Kidney epithelial cell (primary cell): ENCODE measurements around the gene POLR1H. TPM values are rescaled to one million over a fixed set of nuclear protein-coding genes. Genes with fewer than 3 reads are reported as not detected.

Experiments used
- DNase-seq: peaks from one replicate; pipeline ENCODE4 v3.0.0-alpha.2; 2010; ENCODE audit warnings: low read depth
- H3K27me3 ChIP-seq: 2 replicates; pipeline ENCODE4 v1.6.0; 2011; ENCODE audit warnings: low read length; ENCODE audit not compliant: control insufficient read depth, insufficient read depth
- H3K36me3 ChIP-seq: 2 replicates; pipeline ENCODE4 v1.5.1; 2011; ENCODE audit warnings: low read length; ENCODE audit not compliant: control insufficient read depth, insufficient read depth
- H3K4me3 ChIP-seq: 2 replicates; pipeline ENCODE4 v1.5.1; 2011; ENCODE audit warnings: low read depth, mild to moderate bottlenecking, control low read depth, low read length
- total RNA-seq: library from RNA; depleted of rRNA; stranded (reverse); fragments of >200 nt; gene quantifications from 2 replicates; pipeline ENCODE4 v1.2.3, GENCODE V29; 2015
- TF ChIP-seq, protein P1 (sequence below): IDR thresholded peaks from 2 replicates; pipeline ENCODE4 v1.5.1; 2011; ENCODE audit warnings: mild to moderate bottlenecking, moderate library complexity, low read length, control low read depth, inconsistent platforms; ENCODE audit not compliant: insufficient read depth, poor library complexity, severe bottlenecking

Gene POLR1H
- total RNA-seq, 1 donor from 2014 or later = 33.3 TPM

DNA sequence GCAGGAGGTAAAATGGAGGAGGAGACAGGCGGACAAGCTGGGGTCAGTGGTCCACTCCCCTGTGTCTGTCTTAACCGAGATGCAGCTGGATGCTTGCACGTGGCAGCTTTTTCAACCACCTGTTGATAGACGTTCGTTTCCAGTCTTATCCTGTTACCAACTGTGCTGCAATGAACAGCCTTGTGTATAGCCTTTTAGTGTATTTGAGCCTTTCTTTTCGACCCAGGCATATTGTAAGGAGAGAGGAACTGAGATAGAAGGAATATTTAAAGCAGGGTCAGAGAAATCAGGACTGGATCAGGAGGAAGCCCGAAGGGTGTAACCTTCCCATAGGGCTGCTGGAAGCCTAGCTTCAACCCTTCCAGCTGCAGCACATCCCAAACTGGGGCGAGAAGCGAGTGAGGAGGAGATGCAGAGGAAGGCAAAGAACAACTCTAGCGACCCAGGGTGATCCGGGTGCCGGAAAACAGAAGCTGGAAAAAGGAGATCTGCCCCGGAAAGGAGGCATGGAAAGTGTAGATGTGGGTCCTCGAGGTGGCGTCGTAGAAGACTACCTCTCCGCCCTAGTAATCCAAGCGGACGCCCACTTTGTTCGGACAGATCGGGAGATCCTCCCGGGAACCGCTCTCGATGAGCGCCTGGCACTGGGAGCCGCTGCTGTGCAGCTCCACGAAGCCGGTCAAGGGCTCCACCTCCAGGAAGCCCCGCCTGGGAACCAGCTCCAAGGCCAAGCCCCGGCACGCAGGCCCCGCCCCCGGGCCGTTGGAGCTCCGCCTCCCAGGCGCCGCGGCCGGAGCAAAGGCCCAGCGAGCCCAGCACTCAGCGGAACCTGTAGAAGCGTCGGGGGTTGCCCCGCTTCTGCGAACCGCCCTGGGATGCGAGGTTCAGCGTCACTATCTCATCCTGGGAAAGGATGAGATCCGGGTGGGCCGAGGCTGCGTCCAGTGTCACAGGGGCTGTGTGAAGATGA lies 40.7 kb downstream of the POLR1H start:
- no peak for DNase-seq
- TF ChIP-seq, protein P1, sequence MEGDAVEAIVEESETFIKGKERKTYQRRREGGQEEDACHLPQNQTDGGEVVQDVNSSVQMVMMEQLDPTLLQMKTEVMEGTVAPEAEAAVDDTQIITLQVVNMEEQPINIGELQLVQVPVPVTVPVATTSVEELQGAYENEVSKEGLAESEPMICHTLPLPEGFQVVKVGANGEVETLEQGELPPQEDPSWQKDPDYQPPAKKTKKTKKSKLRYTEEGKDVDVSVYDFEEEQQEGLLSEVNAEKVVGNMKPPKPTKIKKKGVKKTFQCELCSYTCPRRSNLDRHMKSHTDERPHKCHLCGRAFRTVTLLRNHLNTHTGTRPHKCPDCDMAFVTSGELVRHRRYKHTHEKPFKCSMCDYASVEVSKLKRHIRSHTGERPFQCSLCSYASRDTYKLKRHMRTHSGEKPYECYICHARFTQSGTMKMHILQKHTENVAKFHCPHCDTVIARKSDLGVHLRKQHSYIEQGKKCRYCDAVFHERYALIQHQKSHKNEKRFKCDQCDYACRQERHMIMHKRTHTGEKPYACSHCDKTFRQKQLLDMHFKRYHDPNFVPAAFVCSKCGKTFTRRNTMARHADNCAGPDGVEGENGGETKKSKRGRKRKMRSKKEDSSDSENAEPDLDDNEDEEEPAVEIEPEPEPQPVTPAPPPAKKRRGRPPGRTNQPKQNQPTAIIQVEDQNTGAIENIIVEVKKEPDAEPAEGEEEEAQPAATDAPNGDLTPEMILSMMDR = peak; percentile 30
- Histone ChIP-seq H3K4me3 (peak overlapping the region; percentile 20), H3K36me3 (no peaks in the 10 kb centered on the region), H3K27me3 (peaks cover 59% of the 10 kb centered on the region)

DNA sequence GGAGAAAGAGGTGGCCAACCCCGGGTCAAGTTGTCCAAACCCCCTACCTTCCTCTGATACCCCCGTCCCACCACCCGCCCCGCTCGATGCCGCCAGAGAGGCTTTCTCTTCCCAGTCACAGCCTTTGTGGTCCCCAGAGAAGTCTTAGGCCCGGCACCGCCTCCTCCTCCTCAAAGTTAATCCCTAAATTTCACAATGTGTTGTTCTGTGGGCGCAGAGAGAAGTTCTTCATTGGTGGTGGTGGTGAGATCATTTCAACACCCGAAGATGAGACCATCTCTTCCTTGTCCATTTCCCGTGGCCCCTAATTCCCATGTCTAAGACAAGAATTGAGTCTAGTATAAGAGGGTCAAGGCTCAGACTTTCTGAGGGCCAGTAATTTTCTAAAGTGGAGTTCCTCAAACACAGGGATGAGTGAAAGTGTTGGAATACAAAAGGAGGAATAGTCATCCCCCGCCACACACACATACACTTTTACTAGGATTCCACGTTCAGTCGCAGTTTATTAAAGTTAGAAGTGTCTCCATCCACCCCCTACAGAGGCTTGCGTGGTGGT lies 41.4 kb downstream of the POLR1H start:
- no peak for DNase-seq
- peaks cover 54% of the 10 kb centered on the region for H3K27me3 ChIP-seq

DNA sequence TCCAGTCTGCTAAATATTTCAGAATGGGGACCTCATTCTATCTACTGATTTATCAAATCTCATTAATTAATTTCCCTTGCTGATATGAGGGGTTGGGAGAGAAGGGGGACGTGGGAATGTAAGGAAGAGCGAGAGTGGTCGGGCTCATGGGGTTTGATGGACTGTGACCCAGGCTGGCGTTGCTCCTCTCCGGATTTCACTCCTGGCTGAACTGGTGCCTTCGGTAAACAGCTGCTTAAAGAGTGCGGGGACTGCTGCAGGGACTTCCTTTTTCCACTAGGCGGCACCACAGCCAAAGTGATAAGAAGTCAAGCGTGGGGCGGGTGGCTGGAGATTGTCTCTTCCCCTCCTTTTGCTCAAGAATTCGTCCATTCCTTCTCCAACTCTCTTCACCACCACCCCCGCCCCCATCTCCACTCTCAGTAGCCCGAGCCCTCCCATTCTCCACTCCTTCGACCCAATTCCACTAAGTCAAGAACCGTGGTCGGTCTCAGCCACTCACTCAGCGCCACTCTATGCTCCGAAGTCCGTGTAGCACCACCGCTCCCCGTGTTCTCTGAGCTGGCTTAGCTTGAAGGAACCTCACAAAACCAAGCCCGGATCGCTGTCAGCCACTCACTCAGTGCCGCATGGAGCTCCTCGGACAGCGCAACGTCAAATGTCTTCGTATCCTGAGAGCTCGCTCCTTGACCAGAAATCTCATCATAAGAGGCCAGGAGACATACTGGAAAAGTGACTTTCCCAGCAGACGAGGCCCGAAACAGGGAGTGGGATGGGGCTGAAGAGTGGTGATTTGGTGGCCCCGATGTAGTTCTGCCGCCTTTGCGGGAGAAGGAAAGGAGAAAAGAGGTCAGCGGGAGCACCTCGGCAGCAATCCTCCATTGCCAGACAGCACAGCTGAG lies 42.2 kb downstream of the POLR1H start:
- Histone ChIP-seq H3K36me3 (no peaks in the 10 kb centered on the region), H3K27me3 (peaks cover 49% of the 10 kb centered on the region), H3K4me3 (peak overlapping the region; percentile 15)
- TF ChIP-seq, protein P1 = peak; percentile 90
- DNase-seq = no peak

More for the DNA sequence above, 41.4 kb downstream of the POLR1H start:
- Histone ChIP-seq H3K36me3 (no peaks in the 10 kb centered on the region), H3K4me3 (peak overlapping the region; percentile 20)
- TF ChIP-seq, protein P1 = no peak

DNA sequence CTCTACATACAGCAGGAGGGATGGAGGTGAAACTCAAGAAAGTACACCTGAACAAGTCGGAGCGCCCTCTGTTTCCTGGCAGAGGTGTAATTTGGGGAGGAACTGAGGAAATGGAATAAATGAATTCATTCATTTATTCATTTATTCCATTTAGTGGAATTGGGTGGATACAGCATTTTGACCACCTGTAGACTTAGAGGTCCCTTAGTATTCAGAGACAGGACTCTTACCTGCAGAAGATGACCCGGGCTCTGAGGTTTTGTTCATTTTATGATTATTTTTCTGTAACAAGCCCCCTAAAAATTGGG lies 42.8 kb downstream of the POLR1H start:
- TF ChIP-seq, protein P1 = no peak
- DNase-seq = no peak
- Histone ChIP-seq H3K4me3 (no peak overlapping the region), H3K27me3 (peaks cover 47% of the 10 kb centered on the region), H3K36me3 (no peaks in the 10 kb centered on the region)

DNA sequence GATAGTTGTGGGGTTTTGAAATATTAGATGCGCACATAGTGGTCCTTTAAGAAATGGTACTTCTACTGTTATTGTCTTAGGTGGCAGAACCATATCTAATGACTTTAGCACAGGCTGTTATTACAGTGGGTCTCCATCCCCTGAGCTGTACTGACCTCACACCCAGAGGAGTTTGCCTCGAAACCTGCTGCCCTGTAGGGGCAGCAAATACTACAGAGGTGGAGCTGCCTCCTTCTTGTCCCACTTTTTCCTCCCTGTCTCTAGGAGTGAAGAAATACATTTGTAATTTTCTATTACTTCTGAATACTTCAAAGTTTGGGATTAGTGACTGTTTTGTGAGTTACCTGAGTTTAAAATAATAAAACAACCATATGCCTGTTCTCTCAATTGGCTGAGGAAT lies 43.6 kb downstream of the POLR1H start:
- TF ChIP-seq, protein P1 = no peak
- Histone ChIP-seq H3K27me3 (peaks cover 43% of the 10 kb centered on the region), H3K4me3 (no peak overlapping the region), H3K36me3 (no peaks in the 10 kb centered on the region)
- no peak for DNase-seq
